Activated CD4-positive, alpha-beta T cell treated with anti-CD3 and anti-CD28 coated beads, Interleukin-2, amount 50 U/mL, for 1 hour (primary cell): ENCODE data around the gene TEX19.
"Not testable (repeated sequence)": the region's sequence is repeated elsewhere in the genome, so short reads cannot be mapped to it uniquely, and the experiment has no call there.

Source experiments
- DNase-seq: peaks from one replicate; pipeline ENCODE4 v3.0.0-alpha.2; 2020

TEX19 gene

GRCh38 chr17:82339634-82340580 lies 19.1 kb upstream of the TEX19 start:
- no peak for DNase-seq

DNA sequence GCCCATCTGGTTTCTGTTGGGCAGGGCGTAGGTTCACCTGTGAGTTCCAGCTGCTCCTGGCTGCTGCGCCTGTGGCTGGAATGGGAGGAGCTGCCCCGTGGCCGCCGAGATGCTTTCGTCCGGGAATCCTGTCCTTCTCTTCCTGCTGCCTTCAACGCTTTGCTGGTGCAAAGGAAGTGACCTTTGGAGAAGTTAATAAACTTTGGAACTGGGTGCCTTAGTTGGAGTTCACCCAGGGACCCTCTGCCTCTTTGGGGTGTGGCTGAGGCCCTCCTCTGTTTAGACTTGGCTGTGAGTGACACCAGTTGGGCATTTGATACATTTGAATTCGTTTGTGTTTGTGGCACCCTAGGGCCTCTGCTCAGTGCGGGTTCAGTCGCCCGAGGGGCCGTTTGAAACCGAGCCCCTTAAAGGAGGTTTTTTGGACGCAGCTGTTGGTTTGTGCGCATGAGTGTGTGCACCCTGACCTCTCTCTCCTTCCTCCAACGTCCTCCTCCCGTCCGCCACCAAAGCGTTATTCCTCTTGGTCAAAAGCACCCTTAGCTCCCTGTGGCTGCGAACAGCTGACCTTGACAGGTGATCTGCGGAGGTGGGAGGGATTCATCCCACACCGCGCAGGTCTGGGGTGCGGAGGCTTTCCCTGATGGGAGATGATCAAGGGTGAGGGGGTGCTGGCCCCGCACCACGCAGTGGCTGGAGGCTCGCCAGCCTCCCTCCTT lies 16.5 kb upstream of the TEX19 start:
- DNase-seq = no peak

- no peak for DNase-seq
Observed at GRCh38 chr17:82343560-82343959, 15.5 kb upstream of the TEX19 start.

- DNase-seq = no peak
Observed at GRCh38 chr17:82344175-82344907, 14.7 kb upstream of the TEX19 start.

GRCh38 chr17:82345151-82345976 lies 13.7 kb upstream of the TEX19 start:
- DNase-seq = no peak

- no peak for DNase-seq
Observed at GRCh38 chr17:82346342-82347300, 12.4 kb upstream of the TEX19 start.

GRCh38 chr17:82347994-82348393 lies 11.1 kb upstream of the TEX19 start:
- DNase-seq = not testable (repeated sequence)

- DNase-seq = no peak
Observed at GRCh38 chr17:82348434-82348833, 10.6 kb upstream of the TEX19 start.

- DNase-seq = no peak
Observed at GRCh38 chr17:82348866-82349265, 10.2 kb upstream of the TEX19 start.

DNA sequence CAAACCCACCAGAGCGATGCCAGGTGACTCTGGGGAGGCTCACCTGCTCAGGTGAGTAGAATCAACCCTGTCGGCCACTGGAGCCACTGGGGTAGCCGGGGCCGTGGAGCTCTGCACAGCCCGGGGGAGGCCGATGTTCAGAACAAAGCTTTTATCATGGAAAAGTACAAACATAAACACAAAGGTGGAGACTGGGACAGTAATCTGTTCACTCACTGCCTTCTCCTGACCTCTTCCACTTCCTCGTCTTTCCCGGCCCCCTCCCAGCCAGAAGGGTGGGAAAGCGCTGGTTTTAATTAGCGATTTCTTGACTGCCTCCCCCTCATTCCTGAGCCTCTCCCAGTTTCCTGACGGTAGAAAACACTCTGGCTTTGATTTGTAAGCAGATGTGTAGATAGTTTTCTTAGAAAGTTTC lies 9.8 kb upstream of the TEX19 start:
- DNase-seq = no peak

DNA sequence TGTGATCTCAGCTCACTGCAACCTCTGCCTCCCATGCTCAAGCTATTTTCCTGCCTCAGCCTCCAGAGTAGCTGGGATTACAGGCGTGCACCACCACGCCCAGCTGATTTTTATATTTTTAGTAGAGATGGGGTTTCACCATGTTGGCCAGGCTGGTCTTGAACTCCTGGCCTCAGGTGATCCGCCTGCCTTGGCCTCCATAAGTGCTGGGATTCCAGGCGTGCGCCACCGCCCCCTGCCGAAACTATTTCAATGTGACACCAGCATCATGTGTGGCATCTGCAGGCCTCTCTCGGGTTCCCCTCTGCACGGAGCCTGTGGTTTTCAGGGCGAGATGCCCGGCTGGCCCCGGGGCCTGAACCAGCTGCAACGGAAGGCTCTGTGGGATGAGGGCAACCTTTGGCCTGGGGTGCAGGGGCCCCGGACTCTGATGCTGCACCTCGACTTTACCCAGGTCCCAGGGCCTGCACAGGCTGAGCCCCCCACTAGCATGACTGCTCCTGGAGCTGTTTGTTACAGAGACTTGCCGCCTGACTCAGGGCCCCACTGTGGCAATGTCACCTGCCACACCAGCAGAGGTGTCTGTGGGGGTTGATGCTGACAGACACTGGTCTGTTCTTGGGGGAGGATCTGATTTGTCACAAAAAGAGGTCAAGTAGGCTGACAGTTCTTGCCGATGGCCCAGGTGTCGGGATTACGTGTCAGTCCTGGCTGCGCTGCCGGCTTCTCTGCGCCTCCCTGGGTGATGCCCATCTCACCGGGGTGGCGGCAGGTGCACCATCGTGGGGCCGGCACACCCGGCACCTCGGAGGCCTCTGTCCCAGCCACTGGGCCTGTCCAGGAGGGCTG lies 8.6 kb upstream of the TEX19 start:
- peak; percentile 38 for DNase-seq

DNA sequence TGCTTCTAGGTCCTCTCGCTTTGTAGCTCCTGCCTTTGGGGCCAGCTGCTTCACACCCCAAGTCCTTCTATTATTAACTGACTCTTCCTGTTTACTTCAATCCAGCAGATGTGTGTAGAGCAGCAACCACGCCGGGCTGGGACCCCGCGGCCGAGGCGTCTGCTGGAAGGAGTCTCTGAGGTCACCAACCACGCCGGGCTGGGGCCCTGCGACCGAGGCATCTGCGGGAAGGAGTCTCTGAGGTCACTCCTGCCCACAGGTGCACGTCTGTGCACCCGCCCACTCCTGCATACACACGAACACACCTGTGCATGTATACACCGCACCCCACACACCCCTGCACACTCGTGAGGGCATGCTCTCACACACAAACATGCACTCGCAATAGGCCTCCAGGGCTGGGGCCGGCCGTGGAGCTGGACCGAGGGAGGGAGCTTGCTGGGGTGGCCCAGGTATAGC lies 7.8 kb upstream of the TEX19 start:
- no peak for DNase-seq

DNA sequence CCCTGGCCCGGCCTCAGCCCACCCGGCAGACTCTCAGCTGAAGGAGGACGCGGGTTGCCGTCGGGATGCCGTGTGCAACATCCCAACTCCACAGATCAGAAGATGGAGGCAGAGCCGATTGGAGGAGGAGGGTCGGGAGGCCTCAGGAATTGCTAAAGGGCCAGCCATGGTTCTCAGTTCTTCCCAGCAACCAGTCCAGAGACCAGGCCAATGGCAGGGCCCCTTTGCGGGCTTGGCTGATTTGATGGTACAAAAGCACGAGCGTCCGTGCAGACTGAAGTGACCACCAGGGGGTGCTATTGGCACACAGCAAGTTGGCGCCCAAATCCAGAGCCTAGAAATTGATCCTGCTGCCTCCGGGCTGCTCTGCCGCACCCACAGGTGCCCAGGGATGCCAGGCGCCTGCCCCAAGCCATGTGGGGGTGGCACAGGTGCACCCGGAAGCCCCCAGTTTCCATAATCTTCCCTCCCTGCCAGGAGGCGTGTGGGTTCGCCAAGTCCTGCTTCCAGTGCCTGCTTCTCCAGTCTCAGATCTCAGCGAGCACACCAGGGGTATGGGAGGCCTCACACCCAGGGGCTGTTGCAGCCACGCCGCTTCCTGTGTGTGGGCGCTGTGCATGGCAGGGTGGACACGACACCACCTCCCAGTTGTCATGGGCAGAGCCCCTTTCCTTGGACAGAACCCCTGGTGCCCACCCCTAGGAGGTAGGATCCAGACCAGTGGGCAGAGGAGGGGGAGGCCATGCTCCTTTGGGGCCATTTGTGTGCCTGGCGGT lies 7.1 kb upstream of the TEX19 start:
- peak; percentile 82 for DNase-seq

GRCh38 chr17:82353484-82353883 lies 5.6 kb upstream of the TEX19 start:
- no peak for DNase-seq

GRCh38 chr17:82354804-82355308 lies 4.2 kb upstream of the TEX19 start:
- no peak for DNase-seq

DNA sequence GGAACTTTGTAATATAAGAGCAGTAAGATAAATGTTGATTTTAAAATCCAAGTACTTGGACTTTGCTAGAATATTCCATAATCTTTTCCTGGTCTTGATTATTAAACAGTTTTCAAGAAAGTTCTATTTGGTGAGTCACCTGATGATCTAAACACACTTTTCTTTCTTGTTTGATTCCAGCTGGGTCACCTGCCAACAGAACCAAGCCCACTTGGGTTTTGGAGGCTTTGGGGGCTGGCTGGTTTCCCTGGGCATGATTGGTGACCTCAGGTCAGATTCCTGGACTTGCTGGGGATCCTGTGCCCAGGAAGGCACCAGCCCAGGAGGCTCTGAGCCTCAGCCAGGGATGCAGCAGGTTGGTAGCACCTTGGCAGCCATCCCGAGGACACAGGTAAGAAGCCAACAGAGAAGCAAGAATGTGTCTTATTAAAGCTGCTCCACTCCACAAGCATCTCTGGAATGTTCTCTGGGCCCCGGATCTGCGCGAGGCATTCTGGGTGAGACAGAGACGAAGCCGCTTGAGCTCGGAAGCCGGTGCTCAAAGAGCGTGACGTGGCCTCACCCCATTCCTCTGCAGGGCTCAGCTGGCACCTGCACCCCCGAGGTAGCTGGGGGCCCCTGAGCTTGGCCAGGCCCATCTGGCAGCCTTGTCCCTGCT lies 3.1 kb upstream of the TEX19 start:
- DNase-seq = no peak

DNA sequence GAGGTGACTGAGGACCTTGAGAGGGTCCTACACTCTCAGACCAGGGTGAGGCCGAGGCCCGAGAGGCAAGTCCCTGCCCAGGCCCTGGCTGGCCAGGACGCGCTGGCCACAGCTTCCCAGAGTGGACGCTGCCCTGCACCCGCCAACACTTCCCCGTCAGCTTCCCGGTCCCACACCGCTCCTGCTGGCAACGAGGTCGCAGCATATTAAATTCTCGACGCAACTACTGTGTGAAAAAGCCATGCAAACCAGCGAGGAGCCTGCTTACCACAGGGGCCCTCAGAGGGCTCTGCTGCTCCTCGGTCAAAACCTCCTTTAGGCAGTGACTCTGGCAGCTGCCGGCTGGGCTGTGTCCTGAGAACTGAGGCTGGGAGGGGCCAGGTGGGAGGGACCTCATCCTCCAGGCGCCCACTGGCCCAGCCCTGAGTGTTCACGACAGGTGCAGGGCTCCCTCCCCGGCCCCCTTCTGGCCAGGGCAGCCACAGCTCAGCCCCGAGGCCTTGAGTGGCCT lies 2.1 kb upstream of the TEX19 start:
- no peak for DNase-seq

DNA sequence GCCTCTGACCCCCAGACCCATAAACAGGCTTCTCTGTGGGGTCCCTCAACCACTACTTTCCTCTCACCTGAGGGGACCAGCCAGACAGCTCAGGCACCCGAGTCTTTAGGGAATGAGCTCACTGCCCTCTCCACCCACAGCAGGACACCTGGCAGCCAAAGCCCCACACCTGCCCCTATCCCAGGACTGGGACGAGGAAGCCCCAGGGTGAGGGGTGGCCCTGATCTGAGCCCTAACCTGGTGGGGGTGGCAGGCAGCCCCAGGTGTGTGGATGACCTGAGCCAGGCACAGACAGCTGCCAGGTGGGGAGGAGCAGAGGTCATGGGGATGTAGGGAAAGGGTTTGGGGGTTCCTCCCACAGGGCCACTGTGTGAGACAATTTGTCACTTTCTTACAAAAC lies 1.7 kb upstream of the TEX19 start:
- DNase-seq = no peak
